ENCODE measurements around the gene ITIH3. TPM values are rescaled to one million over a fixed set of nuclear protein-coding genes. Genes with fewer than 3 reads are reported as not detected.

Gene ITIH3
- total and polyA plus RNA-seq, 4 donors, result 507 to 1,326 (median 909) TPM

- no peak overlapping the region for H3K9ac ChIP-seq (ENCODE audit: low read depth in 1 of 2, low read length in 2 of 2)
- H3K36me3 ChIP-seq (ENCODE audit: control insufficient read depth in 4 of 4, insufficient read depth in 3 of 4, low read depth in 1 of 4, low read length in 3 of 4), result peaks cover under 1 to 15% (median 5%) of the 10 kb centered on the region in 4 donors
- H3K4me3 ChIP-seq (ENCODE audit: low read depth in 1 of 3, low read length in 3 of 3), result peak overlapping the region; percentile 70 to 92 (median 71)
- TF ChIP-seq, protein P1, sequence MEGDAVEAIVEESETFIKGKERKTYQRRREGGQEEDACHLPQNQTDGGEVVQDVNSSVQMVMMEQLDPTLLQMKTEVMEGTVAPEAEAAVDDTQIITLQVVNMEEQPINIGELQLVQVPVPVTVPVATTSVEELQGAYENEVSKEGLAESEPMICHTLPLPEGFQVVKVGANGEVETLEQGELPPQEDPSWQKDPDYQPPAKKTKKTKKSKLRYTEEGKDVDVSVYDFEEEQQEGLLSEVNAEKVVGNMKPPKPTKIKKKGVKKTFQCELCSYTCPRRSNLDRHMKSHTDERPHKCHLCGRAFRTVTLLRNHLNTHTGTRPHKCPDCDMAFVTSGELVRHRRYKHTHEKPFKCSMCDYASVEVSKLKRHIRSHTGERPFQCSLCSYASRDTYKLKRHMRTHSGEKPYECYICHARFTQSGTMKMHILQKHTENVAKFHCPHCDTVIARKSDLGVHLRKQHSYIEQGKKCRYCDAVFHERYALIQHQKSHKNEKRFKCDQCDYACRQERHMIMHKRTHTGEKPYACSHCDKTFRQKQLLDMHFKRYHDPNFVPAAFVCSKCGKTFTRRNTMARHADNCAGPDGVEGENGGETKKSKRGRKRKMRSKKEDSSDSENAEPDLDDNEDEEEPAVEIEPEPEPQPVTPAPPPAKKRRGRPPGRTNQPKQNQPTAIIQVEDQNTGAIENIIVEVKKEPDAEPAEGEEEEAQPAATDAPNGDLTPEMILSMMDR (IDR thresholded peaks at IDR 0.05; ENCODE audit: low read depth, low read length, missing input control), result no peak
- TF ChIP-seq SP1 (IDR thresholded peaks at IDR 0.05) (no peak), GABPA (IDR thresholded peaks at IDR 0.05 in 1 of 2, conservative IDR thresholded peaks at IDR 0.05 in 1 of 2) (no peak), RXRA (IDR thresholded peaks at IDR 0.05) (no peak), HNF4G (IDR thresholded peaks at IDR 0.05) (no peak)
- TF ChIP-seq, protein P2, sequence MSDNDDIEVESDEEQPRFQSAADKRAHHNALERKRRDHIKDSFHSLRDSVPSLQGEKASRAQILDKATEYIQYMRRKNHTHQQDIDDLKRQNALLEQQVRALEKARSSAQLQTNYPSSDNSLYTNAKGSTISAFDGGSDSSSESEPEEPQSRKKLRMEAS (IDR thresholded peaks at IDR 0.05), result no peak
- no peak for DNase-seq (ENCODE audit: low spot score)
- WGBS, result 68% methylated on average over 5 of the region's 5 CpGs
- no peaks in the 10 kb centered on the region for H3K27me3 ChIP-seq (ENCODE audit: control insufficient read depth in 4 of 4, insufficient read depth in 4 of 4, low read length in 3 of 4)
- peaks cover 5 to 61% (median 55%) of the 10 kb centered on the region in 4 donors for H3K4me1 ChIP-seq (ENCODE audit: control insufficient read depth in 4 of 4, insufficient read depth in 4 of 4, low read length in 3 of 4)
- no peaks in the 10 kb centered on the region for H3K9me3 ChIP-seq (ENCODE audit: control insufficient read depth in 4 of 4, low read length in 3 of 4)
- peak overlapping the region; percentile 39 to 60 for H3K27ac ChIP-seq (ENCODE audit: low read depth in 1 of 2, low read length in 2 of 2)
These were observed 23.3 kb upstream of the ITIH3 start for GRCh38 chr3:52771334-52771681.

DNA sequence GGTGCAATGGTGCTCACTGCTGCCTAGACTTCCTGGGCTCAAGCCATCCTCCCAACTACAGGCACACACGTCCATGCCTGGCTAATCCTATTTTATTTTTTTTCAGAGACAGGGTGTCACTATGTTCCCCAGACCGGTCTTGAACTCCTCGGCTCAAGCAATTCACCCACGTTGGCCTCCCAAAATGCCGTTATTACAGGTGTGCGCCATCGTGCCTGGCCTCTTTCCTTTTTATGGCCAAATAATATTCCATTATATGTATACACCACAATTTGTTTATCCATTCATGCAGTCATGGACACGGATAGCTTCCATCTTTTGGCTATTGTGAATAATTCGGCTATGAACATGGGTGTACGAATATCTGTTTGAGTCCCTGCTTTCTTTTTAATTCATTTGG lies 22.9 kb upstream of the ITIH3 start:
- DNase-seq (ENCODE audit: low spot score), result no peak

More for the DNA sequence above, 22.9 kb upstream of the ITIH3 start:
- peaks cover 5 to 64% (median 56%) of the 10 kb centered on the region in 4 donors for H3K4me1 ChIP-seq (ENCODE audit: control insufficient read depth in 4 of 4, insufficient read depth in 4 of 4, low read length in 3 of 4)
- no peak overlapping the region for H3K4me3 ChIP-seq (ENCODE audit: low read depth in 1 of 3, low read length in 3 of 3)
- TF ChIP-seq, protein P3, sequence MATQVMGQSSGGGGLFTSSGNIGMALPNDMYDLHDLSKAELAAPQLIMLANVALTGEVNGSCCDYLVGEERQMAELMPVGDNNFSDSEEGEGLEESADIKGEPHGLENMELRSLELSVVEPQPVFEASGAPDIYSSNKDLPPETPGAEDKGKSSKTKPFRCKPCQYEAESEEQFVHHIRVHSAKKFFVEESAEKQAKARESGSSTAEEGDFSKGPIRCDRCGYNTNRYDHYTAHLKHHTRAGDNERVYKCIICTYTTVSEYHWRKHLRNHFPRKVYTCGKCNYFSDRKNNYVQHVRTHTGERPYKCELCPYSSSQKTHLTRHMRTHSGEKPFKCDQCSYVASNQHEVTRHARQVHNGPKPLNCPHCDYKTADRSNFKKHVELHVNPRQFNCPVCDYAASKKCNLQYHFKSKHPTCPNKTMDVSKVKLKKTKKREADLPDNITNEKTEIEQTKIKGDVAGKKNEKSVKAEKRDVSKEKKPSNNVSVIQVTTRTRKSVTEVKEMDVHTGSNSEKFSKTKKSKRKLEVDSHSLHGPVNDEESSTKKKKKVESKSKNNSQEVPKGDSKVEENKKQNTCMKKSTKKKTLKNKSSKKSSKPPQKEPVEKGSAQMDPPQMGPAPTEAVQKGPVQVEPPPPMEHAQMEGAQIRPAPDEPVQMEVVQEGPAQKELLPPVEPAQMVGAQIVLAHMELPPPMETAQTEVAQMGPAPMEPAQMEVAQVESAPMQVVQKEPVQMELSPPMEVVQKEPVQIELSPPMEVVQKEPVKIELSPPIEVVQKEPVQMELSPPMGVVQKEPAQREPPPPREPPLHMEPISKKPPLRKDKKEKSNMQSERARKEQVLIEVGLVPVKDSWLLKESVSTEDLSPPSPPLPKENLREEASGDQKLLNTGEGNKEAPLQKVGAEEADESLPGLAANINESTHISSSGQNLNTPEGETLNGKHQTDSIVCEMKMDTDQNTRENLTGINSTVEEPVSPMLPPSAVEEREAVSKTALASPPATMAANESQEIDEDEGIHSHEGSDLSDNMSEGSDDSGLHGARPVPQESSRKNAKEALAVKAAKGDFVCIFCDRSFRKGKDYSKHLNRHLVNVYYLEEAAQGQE (IDR thresholded peaks at IDR 0.05), result no peak
- TF ChIP-seq RXRA (IDR thresholded peaks at IDR 0.05), result no peak
- TF ChIP-seq YY1 (IDR thresholded peaks at IDR 0.05), result no peak
- no peak for TF ChIP-seq NR2F2 (IDR thresholded peaks at IDR 0.05)
- no peak for TF ChIP-seq TAF1 (conservative IDR thresholded peaks at IDR 0.05)
- TF ChIP-seq FOXA2 (IDR thresholded peaks at IDR 0.05), result no peak
- TF ChIP-seq, protein P1 (IDR thresholded peaks at IDR 0.05; ENCODE audit: low read depth, low read length, missing input control), result no peak
- no peak for TF ChIP-seq JUND (IDR thresholded peaks at IDR 0.05)
- 90% methylated on average over 10 of the region's 10 CpGs for WGBS
- no peak overlapping the region for H3K9ac ChIP-seq (ENCODE audit: low read depth in 1 of 2, low read length in 2 of 2)
- H3K27ac ChIP-seq (ENCODE audit: low read depth in 1 of 2, low read length in 2 of 2), result peak overlapping the region in 1 of 2 donors; percentile 5
- H3K9me3 ChIP-seq (ENCODE audit: control insufficient read depth in 4 of 4, low read length in 3 of 4), result no peaks in the 10 kb centered on the region
- peaks cover 0 to 14% (median 4%) of the 10 kb centered on the region in 4 donors for H3K36me3 ChIP-seq (ENCODE audit: control insufficient read depth in 4 of 4, insufficient read depth in 3 of 4, low read depth in 1 of 4, low read length in 3 of 4)
- H3K27me3 ChIP-seq (ENCODE audit: control insufficient read depth in 4 of 4, insufficient read depth in 4 of 4, low read length in 3 of 4), result no peaks in the 10 kb centered on the region
